Upper lobe of left lung (tissue), 6 donors: ENCODE measurements around the gene GRK5. TPM values are rescaled to one million over a fixed set of nuclear protein-coding genes. Genes with fewer than 3 reads are reported as not detected.

Experiments used
- ATAC-seq, 2 donors: fragments of 200-7000 bp; cut with Tn5 transposase; one replicate each; pipeline ENCODE4 v1.9.1; 2022; ENCODE audit warnings: mild to moderate bottlenecking in 2 of 2, moderate library complexity in 2 of 2; ENCODE audit not compliant: low FRiP score in 2 of 2
- DNase-seq, 2 donors: peaks; one replicate each; pipeline ENCODE4 v3.0.0-alpha.2; 2019 to 2020
- H3K27ac ChIP-seq, 4 donors: fragments of 200-600 bp; sonication (generic); one replicate each; pipeline ENCODE4 v1.5.1; 2016 to 2019
- H3K27me3 ChIP-seq, 4 donors: fragments of 200-600 bp; sonication (generic); one replicate each; pipeline ENCODE4 v1.5.1; 2017 to 2019
- H3K36me3 ChIP-seq, 4 donors: fragments of 200-600 bp; sonication (generic); one replicate each; pipeline ENCODE4 v1.5.1; 2016 to 2019
- H3K4me1 ChIP-seq, 4 donors: fragments of 200-600 bp; sonication (generic); one replicate each; pipeline ENCODE4 v1.5.1; 2018 to 2019
- H3K4me3 ChIP-seq, 4 donors: fragments of 200-600 bp; sonication (generic); one replicate each; pipeline ENCODE4 v1.5.1; 2017 to 2019; ENCODE audit warnings: mild to moderate bottlenecking in 2 of 4, moderate library complexity in 1 of 4
- H3K9me3 ChIP-seq, 4 donors: fragments of 200-600 bp; sonication (generic); one replicate each; pipeline ENCODE4 v1.5.1; 2018 to 2019
- EP300 ChIP-seq, 4 donors: sonication (generic); formaldehyde crosslinking; IDR thresholded peaks; one replicate each; pipeline ENCODE4 v1.5.1; 2017; ENCODE audit warnings: antibody characterized with exemption in 4 of 4, control low read depth in 2 of 4
- POLR2A ChIP-seq, 4 donors: fragments of 450-650 bp; IDR thresholded peaks; one replicate each; pipeline ENCODE4 v1.5.1; 2016 to 2017; ENCODE audit warnings: antibody characterized with exemption in 4 of 4, mild to moderate bottlenecking in 2 of 4
- POLR2AphosphoS5 ChIP-seq, 2 donors: sonication (generic); formaldehyde crosslinking; IDR thresholded peaks; one replicate each; pipeline ENCODE4 v1.5.1; 2017; ENCODE audit warnings: antibody characterized with exemption in 2 of 2
- WGBS, 2 donors: methylation state at CpG; one replicate each; pipeline ENCODE4 v1.1.5; 2017 to 2018; 5-methylcytosine and 5-hydroxymethylcytosine counted together
- total RNA-seq, 6 donors: library from RNA; depleted of rRNA in 4 of 6; stranded (reverse); fragments of >200 nt in 4 of 6; gene quantifications; one replicate each; pipeline versions ENCODE4 v1.1.0 to v1.2.1, GENCODE V29; 2016 to 2021
- TF ChIP-seq, protein P1 (sequence below), 6 experiments: fragments of 450-650 bp in 4 of 6; fragments of 200-600 bp in 2 of 6; sonication (generic) in 2 of 6; IDR thresholded peaks; one replicate each; pipeline ENCODE4 v1.5.1; 2016 to 2019; ENCODE audit warnings: antibody characterized with exemption in 6 of 6
- donor health status: DM: no; HTN: no; CAD: no; lungs with moderate emphysema.
- donor health status: DM: no; HTN: yes; CAD: no; lungs with severe emphysema.

Gene GRK5
- total RNA-seq, 6 donors from 2014 or later, result 38.6 to 80.9 (median 61.1) TPM

DNA sequence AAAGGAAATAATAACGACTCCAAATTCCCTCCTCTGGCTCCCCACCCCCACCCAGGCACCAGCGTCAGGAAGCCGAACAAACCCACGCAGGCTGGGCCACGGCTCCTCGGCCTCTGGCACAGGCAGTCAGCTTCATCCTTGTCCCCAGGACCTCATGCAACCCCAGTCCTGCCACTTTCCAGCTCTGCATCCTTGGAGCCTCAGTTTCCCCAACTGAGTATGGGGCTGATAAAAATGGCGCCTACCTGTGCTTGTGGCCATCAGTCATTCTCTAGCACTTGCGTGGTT lies 198.1 kb downstream of the GRK5 start:
- H3K27me3 ChIP-seq, result no peaks in the 10 kb centered on the region
- no peak overlapping the region for H3K4me3 ChIP-seq
- peaks cover 32 to 62% (median 53%) of the 10 kb centered on the region in 4 donors for H3K4me1 ChIP-seq
- 49 to 56% methylated on average over 8 of the region's 8 CpGs for whole genome bisulfite sequencing, 2 donors
- H3K9me3 ChIP-seq, result no peaks in the 10 kb centered on the region
- TF ChIP-seq POLR2A (IDR thresholded peaks at IDR 0.05) (no peak), EP300 (IDR thresholded peaks at IDR 0.05) (no peak), POLR2AphosphoS5 (IDR thresholded peaks at IDR 0.05) (no peak)
- TF ChIP-seq, protein P1, sequence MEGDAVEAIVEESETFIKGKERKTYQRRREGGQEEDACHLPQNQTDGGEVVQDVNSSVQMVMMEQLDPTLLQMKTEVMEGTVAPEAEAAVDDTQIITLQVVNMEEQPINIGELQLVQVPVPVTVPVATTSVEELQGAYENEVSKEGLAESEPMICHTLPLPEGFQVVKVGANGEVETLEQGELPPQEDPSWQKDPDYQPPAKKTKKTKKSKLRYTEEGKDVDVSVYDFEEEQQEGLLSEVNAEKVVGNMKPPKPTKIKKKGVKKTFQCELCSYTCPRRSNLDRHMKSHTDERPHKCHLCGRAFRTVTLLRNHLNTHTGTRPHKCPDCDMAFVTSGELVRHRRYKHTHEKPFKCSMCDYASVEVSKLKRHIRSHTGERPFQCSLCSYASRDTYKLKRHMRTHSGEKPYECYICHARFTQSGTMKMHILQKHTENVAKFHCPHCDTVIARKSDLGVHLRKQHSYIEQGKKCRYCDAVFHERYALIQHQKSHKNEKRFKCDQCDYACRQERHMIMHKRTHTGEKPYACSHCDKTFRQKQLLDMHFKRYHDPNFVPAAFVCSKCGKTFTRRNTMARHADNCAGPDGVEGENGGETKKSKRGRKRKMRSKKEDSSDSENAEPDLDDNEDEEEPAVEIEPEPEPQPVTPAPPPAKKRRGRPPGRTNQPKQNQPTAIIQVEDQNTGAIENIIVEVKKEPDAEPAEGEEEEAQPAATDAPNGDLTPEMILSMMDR (IDR thresholded peaks at IDR 0.05), result no peak
- H3K36me3 ChIP-seq, result no peaks in the 10 kb centered on the region
- ATAC-seq (no peak), DNase-seq (no peak)
- H3K27ac ChIP-seq, result peak overlapping the region; percentile 44 to 85 (median 80)

DNA sequence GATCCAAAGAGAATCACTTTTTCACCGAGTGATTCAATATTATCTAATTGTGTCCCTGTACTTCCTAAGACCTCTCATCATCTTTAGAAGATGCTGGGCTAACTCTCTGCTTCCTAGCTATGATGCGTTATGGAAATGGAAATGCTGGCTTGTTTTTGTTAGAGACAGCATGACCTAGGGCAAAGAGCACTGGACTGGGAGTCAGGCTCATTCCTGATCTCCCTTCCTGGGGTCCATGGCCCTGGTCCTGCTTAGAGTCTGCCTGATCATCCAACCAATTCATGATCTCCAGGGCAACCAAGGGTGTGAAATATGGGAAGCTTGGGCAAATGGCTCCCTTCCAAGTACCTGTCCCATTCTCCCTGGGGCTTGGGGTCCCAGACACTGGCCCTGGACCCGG lies 198.8 kb downstream of the GRK5 start:
- no peak for ATAC-seq

DNA sequence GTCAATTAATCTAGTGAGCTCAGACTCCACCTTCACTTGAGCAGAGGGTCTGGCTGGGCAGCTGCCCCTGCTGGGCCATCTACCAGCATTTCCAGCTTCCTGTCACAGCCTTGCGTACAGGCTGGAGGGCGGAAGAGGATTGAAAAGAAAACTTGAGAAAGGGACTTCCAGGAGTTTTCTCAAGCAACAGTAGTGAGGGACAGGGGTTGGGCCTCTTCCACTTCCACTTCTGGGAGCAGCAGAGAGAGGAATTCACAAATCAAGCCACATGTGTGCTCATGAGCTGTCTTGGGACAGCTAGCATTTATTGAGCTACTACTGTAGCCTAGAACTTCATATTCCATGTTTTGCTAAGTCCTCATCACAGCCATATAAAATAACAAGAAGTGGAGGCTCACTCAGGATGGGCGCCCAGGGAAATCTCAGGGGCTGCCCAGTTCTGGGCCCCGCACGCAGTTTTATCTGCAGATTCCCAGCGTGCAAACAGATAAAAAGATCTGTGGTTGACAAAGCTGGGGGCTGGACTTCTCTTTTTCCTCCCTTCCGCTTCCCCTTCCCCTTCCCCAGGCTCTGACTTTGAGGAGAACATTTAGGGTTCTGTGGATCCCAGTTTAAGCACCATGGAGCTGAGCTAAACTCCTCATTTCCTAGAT lies 199.4 kb downstream of the GRK5 start:
- 68 to 70% methylated on average over 7 of the region's 7 CpGs for WGBS, 2 donors
- Histone ChIP-seq H3K9me3 (no peaks in the 10 kb centered on the region), H3K36me3 (no peaks in the 10 kb centered on the region), H3K4me3 (no peak overlapping the region), H3K27me3 (no peaks in the 10 kb centered on the region), H3K4me1 (peaks cover 27 to 54% (median 49%) of the 10 kb centered on the region in 4 donors), H3K27ac (peak overlapping the region; percentile 59 to 85 (median 80))
- DNase-seq, result no peak
- ATAC-seq, result peak in 1 of 2 donors; percentile 23
- TF ChIP-seq, protein P1 (IDR thresholded peaks at IDR 0.05), result no peak
- TF ChIP-seq POLR2A (IDR thresholded peaks at IDR 0.05) (no peak), EP300 (IDR thresholded peaks at IDR 0.05) (no peak), POLR2AphosphoS5 (IDR thresholded peaks at IDR 0.05) (no peak)

More for the DNA sequence above, 198.8 kb downstream of the GRK5 start:
- Histone ChIP-seq H3K4me3 (no peak overlapping the region), H3K4me1 (peaks cover 33 to 58% (median 53%) of the 10 kb centered on the region in 4 donors), H3K36me3 (no peaks in the 10 kb centered on the region), H3K27me3 (no peaks in the 10 kb centered on the region), H3K9me3 (no peaks in the 10 kb centered on the region), H3K27ac (peak overlapping the region; percentile 59 to 85 (median 80))
- no peak for TF ChIP-seq POLR2A (IDR thresholded peaks at IDR 0.05)
- TF ChIP-seq EP300 (IDR thresholded peaks at IDR 0.05), result no peak
- no peak for TF ChIP-seq POLR2AphosphoS5 (IDR thresholded peaks at IDR 0.05)
- TF ChIP-seq, protein P1 (IDR thresholded peaks at IDR 0.05), result no peak
- 80 to 95% methylated on average over 2 to 3 of the region's 3 CpGs for WGBS, 2 donors
- DNase-seq, result no peak

DNA sequence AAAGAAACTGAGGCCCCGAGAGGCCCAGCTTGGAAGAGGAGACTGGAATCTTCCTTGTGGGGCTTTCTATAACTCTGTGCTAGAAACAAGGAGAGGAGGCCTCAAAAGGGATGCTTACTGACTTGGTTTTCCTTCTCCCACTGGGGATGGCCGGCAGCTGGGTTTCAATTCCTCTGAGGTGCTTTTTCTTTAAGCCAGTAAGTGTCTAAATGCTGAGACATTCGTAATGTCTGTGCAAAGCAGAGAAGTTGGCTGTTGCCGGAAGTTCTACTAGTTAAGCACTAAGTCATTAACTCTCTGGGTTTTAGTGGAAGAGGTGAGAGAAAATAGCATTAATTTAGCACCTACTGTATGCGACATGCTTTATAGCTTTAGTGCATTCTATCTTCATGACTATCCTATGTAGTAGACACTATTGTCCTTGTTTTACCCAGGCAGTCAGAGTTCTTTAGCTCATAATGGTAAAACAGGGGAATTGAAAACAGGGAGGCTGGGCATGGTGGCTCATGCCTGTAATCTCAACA lies 199.9 kb downstream of the GRK5 start:
- H3K4me3 ChIP-seq, result no peak overlapping the region
- no peaks in the 10 kb centered on the region for H3K9me3 ChIP-seq
- no peak for DNase-seq
- 79 to 82% methylated on average over 5 of the region's 5 CpGs for WGBS, 2 donors
- H3K27me3 ChIP-seq, result no peaks in the 10 kb centered on the region
- H3K27ac ChIP-seq, result peak overlapping the region; percentile 59 to 85 (median 80)
- ATAC-seq, result peak in 1 of 2 donors; percentile 40
- H3K36me3 ChIP-seq, result no peaks in the 10 kb centered on the region
- peaks cover 27 to 60% (median 53%) of the 10 kb centered on the region in 4 donors for H3K4me1 ChIP-seq
- TF ChIP-seq POLR2AphosphoS5 (IDR thresholded peaks at IDR 0.05) (no peak), POLR2A (IDR thresholded peaks at IDR 0.05) (no peak), EP300 (IDR thresholded peaks at IDR 0.05) (no peak)
- TF ChIP-seq, protein P1 (IDR thresholded peaks at IDR 0.05), result no peak

DNA sequence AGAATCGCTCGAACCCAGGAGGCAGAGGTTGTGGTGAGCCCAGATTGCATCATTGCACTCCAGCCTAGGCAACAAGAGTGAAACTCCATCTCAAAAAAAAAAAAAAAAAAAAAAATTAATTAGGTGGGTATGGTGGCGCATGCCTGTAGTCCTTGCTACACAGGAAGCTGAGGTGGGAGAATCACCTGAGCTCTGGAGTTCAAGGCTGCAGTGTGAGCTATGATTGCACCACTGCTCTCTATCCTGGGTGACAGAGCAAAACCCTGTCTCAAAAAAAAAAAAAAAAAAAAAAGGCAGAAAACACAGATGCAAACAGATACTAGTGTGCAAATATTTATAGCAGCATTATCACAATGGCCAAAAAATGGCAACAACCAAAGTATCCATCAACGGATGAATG lies 200.7 kb downstream of the GRK5 start:
- TF ChIP-seq POLR2A (IDR thresholded peaks at IDR 0.05), result no peak
- TF ChIP-seq, protein P1 (IDR thresholded peaks at IDR 0.05), result no peak
- no peak for TF ChIP-seq POLR2AphosphoS5 (IDR thresholded peaks at IDR 0.05)
- no peak for TF ChIP-seq EP300 (IDR thresholded peaks at IDR 0.05)
- no peak for DNase-seq
- no peaks in the 10 kb centered on the region for H3K9me3 ChIP-seq
- no peaks in the 10 kb centered on the region for H3K27me3 ChIP-seq
- no peaks in the 10 kb centered on the region for H3K36me3 ChIP-seq
- peaks cover 34 to 67% (median 57%) of the 10 kb centered on the region in 4 donors for H3K4me1 ChIP-seq
- no peak overlapping the region for H3K4me3 ChIP-seq
- peak overlapping the region in 3 of 4 donors; percentile 44 to 84 (median 81) for H3K27ac ChIP-seq
- WGBS, 2 donors, result 72 to 88% methylated on average over 4 of the region's 4 CpGs
- ATAC-seq, result no peak
